Activated CD8-positive, alpha-beta memory T cell treated with anti-CD3 and anti-CD28 coated beads, Interleukin-2, amount 10 ng/mL, durations not matched to agents 7 days and 5 days (primary cell): ENCODE results near the gene C1orf198. TPM values are rescaled to one million over a fixed set of nuclear protein-coding genes. Genes with fewer than 3 reads are reported as not detected.

Experiments used
- ATAC-seq: fragments of 150-1000 bp; cut with Tn5 transposase; one replicate; pipeline ENCODE4 v1.10.0; 2021; ENCODE audit warnings: moderate library complexity
- CTCF ChIA-PET: fragments of 350-600 bp; sonication (Branson Sonifier 250); formaldehyde crosslinking; loops from one replicate; lab custom pipeline; 2021; ENCODE audit warnings: antibody characterized with exemption; lab: Charles Lee
- DNase-seq: peaks from one replicate; pipeline ENCODE4 v3.0.0-alpha.2; 2020
- H3K27ac Mint-ChIP-seq: one replicate; pipeline ENCODE4 v1.8.0; 2021; ENCODE audit warnings: mild to moderate bottlenecking, mixed read lengths
- H3K27me3 Mint-ChIP-seq: one replicate; pipeline ENCODE4 v1.8.0; 2021; ENCODE audit warnings: mixed read lengths
- H3K36me3 Mint-ChIP-seq: one replicate; pipeline ENCODE4 v1.8.0; 2021; ENCODE audit warnings: mild to moderate bottlenecking, mixed read lengths
- H3K4me1 Mint-ChIP-seq: one replicate; pipeline ENCODE4 v1.8.0; 2021; ENCODE audit warnings: mixed read lengths
- H3K4me3 Mint-ChIP-seq: one replicate; pipeline ENCODE4 v1.8.0; 2021; ENCODE audit warnings: mild to moderate bottlenecking, moderate library complexity, mixed read lengths
- H3K9me3 Mint-ChIP-seq: one replicate; pipeline ENCODE4 v1.8.0; 2022; ENCODE audit warnings: low read depth, mixed read lengths
- total RNA-seq, 2 experiments: library from RNA; stranded (reverse); gene quantifications; one replicate each; pipeline ENCODE4 v1.2.3, GENCODE V29; 2021

C1orf198 gene
- total RNA-seq, 2 experiments from 2014 or later = 1.8 to 3.6 TPM

- Mint-ChIP-seq H3K36me3 (peaks cover 1% of the 10 kb centered on the region), H3K27me3 (peaks cover 26% of the 10 kb centered on the region), H3K4me3 (no peak overlapping the region), H3K27ac (no peak overlapping the region), H3K4me1 (no peaks in the 10 kb centered on the region), H3K9me3 (no peaks in the 10 kb centered on the region)
- DNase-seq (no peak), ATAC-seq (no peak)
- CTCF ChIA-PET = no interaction called here
Measured at GRCh38 chr1:230818901-230819300, 49.4 kb downstream of the C1orf198 start.

GRCh38 chr1:230818367-230818766 lies 50.0 kb downstream of the C1orf198 start:
- H3K4me3 Mint-ChIP-seq = no peak overlapping the region
- CTCF ChIA-PET = no interaction called here
- no peaks in the 10 kb centered on the region for H3K4me1 Mint-ChIP-seq
- no peak for DNase-seq
- H3K9me3 Mint-ChIP-seq = no peaks in the 10 kb centered on the region
- H3K27me3 Mint-ChIP-seq = peaks cover 29% of the 10 kb centered on the region
- no peak for ATAC-seq
- no peak overlapping the region for H3K27ac Mint-ChIP-seq
- peaks cover 4% of the 10 kb centered on the region for H3K36me3 Mint-ChIP-seq

GRCh38 chr1:230816018-230816417 lies 52.3 kb downstream of the C1orf198 start:
- CTCF ChIA-PET = no interaction called here
- H3K4me3 Mint-ChIP-seq = no peak overlapping the region
- H3K4me1 Mint-ChIP-seq = no peaks in the 10 kb centered on the region
- H3K27me3 Mint-ChIP-seq = peaks cover 37% of the 10 kb centered on the region
- no peak for ATAC-seq
- DNase-seq = no peak
- no peak overlapping the region for H3K27ac Mint-ChIP-seq
- H3K36me3 Mint-ChIP-seq = peaks cover 4% of the 10 kb centered on the region
- peaks cover 8% of the 10 kb centered on the region for H3K9me3 Mint-ChIP-seq

GRCh38 chr1:230814949-230815692 lies 53.2 kb downstream of the C1orf198 start:
- Mint-ChIP-seq H3K9me3 (peaks cover 8% of the 10 kb centered on the region), H3K27ac (no peak overlapping the region)

GRCh38 chr1:230812568-230812967 lies 55.8 kb downstream of the C1orf198 start:
- Mint-ChIP-seq H3K36me3 (peaks cover 4% of the 10 kb centered on the region), H3K4me1 (no peaks in the 10 kb centered on the region), H3K27me3 (peaks cover 36% of the 10 kb centered on the region), H3K4me3 (no peak overlapping the region), H3K9me3 (peaks cover 8% of the 10 kb centered on the region), H3K27ac (no peak overlapping the region)
- ATAC-seq = no peak
- CTCF ChIA-PET = no interaction called here
- no peak for DNase-seq

More at GRCh38 chr1:230814949-230815692, 53.2 kb downstream of the C1orf198 start:
- no peaks in the 10 kb centered on the region for H3K4me1 Mint-ChIP-seq
- ATAC-seq (no peak), DNase-seq (no peak)
- H3K27me3 Mint-ChIP-seq = peaks cover 41% of the 10 kb centered on the region
- H3K36me3 Mint-ChIP-seq = peaks cover 4% of the 10 kb centered on the region
- H3K4me3 Mint-ChIP-seq = no peak overlapping the region
- CTCF ChIA-PET = no interaction called here

- ATAC-seq (no peak), DNase-seq (no peak)
- no peaks in the 10 kb centered on the region for H3K4me1 Mint-ChIP-seq
- peaks cover 22% of the 10 kb centered on the region for H3K27me3 Mint-ChIP-seq
- H3K36me3 Mint-ChIP-seq = peaks cover 4% of the 10 kb centered on the region
- peaks cover 8% of the 10 kb centered on the region for H3K9me3 Mint-ChIP-seq
- CTCF ChIA-PET = no interaction called here
- no peak overlapping the region for H3K4me3 Mint-ChIP-seq
- H3K27ac Mint-ChIP-seq = no peak overlapping the region
Measured at GRCh38 chr1:230809256-230809990, 58.9 kb downstream of the C1orf198 start.

- Mint-ChIP-seq H3K27me3 (peaks cover 18% of the 10 kb centered on the region), H3K4me3 (no peak overlapping the region), H3K36me3 (no peaks in the 10 kb centered on the region), H3K9me3 (peaks cover 8% of the 10 kb centered on the region), H3K27ac (no peak overlapping the region), H3K4me1 (no peaks in the 10 kb centered on the region)
- ATAC-seq = no peak
- DNase-seq = no peak
- CTCF ChIA-PET = no interaction called here
Measured at GRCh38 chr1:230808281-230808872, 59.9 kb downstream of the C1orf198 start.

GRCh38 chr1:230807561-230808280 lies 60.6 kb downstream of the C1orf198 start:
- CTCF ChIA-PET = no interaction called here

GRCh38 chr1:230807029-230807428 lies 61.3 kb downstream of the C1orf198 start:
- DNase-seq (no peak), ATAC-seq (no peak)
- H3K9me3 Mint-ChIP-seq = no peaks in the 10 kb centered on the region
- peaks cover 13% of the 10 kb centered on the region for H3K27me3 Mint-ChIP-seq
- no peak overlapping the region for H3K4me3 Mint-ChIP-seq
- H3K27ac Mint-ChIP-seq = no peak overlapping the region
- H3K36me3 Mint-ChIP-seq = no peaks in the 10 kb centered on the region
- CTCF ChIA-PET = no interaction called here
- H3K4me1 Mint-ChIP-seq = no peaks in the 10 kb centered on the region

More at GRCh38 chr1:230807561-230808280, 60.6 kb downstream of the C1orf198 start:
- peaks cover 12% of the 10 kb centered on the region for H3K27me3 Mint-ChIP-seq
- H3K4me1 Mint-ChIP-seq = no peaks in the 10 kb centered on the region
- no peak overlapping the region for H3K4me3 Mint-ChIP-seq
- no peaks in the 10 kb centered on the region for H3K36me3 Mint-ChIP-seq
- DNase-seq = no peak
- no peak overlapping the region for H3K27ac Mint-ChIP-seq
- H3K9me3 Mint-ChIP-seq = peaks cover 3% of the 10 kb centered on the region
- ATAC-seq = no peak

- no peak overlapping the region for H3K4me3 Mint-ChIP-seq
- CTCF ChIA-PET = no interaction called here
- no peaks in the 10 kb centered on the region for H3K36me3 Mint-ChIP-seq
- no peaks in the 10 kb centered on the region for H3K4me1 Mint-ChIP-seq
- H3K9me3 Mint-ChIP-seq = no peaks in the 10 kb centered on the region
- H3K27ac Mint-ChIP-seq = no peak overlapping the region
- DNase-seq (no peak), ATAC-seq (no peak)
- H3K27me3 Mint-ChIP-seq = peaks cover 13% of the 10 kb centered on the region
Measured at GRCh38 chr1:230806552-230806951, 61.8 kb downstream of the C1orf198 start.

- H3K9me3 Mint-ChIP-seq = no peaks in the 10 kb centered on the region
- H3K27me3 Mint-ChIP-seq = peaks cover 10% of the 10 kb centered on the region
- ATAC-seq (no peak), DNase-seq (no peak)
- no peak overlapping the region for H3K4me3 Mint-ChIP-seq
- CTCF ChIA-PET = no interaction called here
- no peak overlapping the region for H3K27ac Mint-ChIP-seq
- H3K36me3 Mint-ChIP-seq = no peaks in the 10 kb centered on the region
- H3K4me1 Mint-ChIP-seq = no peaks in the 10 kb centered on the region
Measured at GRCh38 chr1:230804396-230804795, 63.9 kb downstream of the C1orf198 start.

- H3K27me3 Mint-ChIP-seq = peaks cover 14% of the 10 kb centered on the region
- CTCF ChIA-PET = no interaction called here
- H3K27ac Mint-ChIP-seq = no peak overlapping the region
- ATAC-seq (no peak), DNase-seq (no peak)
- no peaks in the 10 kb centered on the region for H3K36me3 Mint-ChIP-seq
- no peaks in the 10 kb centered on the region for H3K4me1 Mint-ChIP-seq
- H3K4me3 Mint-ChIP-seq = no peak overlapping the region
- no peaks in the 10 kb centered on the region for H3K9me3 Mint-ChIP-seq
Measured at GRCh38 chr1:230800891-230801840, 67.2 kb downstream of the C1orf198 start.
